ENCODE data around the gene CASK.
A peak's percentile ranks its signal among the peaks of the same experiment; 100 is the strongest.

Gene CASK

DNA sequence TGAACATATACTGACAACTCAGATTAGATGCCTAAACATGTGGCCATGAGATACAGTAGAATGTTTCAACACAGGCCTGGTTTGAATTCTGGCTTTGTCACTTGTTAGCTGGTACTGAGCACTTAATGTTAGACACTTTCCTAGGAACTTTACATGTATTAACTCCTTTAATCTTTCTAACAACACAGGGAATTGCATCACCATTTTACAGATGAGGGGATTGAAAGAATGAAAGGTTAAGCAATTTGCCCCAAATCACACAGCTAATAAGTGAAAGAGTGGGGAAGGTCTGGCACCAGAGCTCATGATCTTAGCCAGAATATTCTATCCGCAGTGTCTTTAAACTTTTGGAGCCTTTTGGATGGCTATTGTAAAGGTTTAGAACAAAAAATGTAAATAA lies 380.3 kb downstream of the CASK start:
- Mint-ChIP-seq H3K36me3 (ENCODE audit: low read depth) (peaks cover 38% of the 10 kb centered on the region), H3K4me1 (no peaks in the 10 kb centered on the region), H3K4me3 (no peak overlapping the region), H3K9me3 (peaks cover 13% of the 10 kb centered on the region), H3K27ac (peak overlapping the region; percentile 34), H3K27me3 (ENCODE audit: low read depth, poor library complexity) (no peaks in the 10 kb centered on the region)
- DNase-seq = no peak
- TF ChIP-seq, protein P1, sequence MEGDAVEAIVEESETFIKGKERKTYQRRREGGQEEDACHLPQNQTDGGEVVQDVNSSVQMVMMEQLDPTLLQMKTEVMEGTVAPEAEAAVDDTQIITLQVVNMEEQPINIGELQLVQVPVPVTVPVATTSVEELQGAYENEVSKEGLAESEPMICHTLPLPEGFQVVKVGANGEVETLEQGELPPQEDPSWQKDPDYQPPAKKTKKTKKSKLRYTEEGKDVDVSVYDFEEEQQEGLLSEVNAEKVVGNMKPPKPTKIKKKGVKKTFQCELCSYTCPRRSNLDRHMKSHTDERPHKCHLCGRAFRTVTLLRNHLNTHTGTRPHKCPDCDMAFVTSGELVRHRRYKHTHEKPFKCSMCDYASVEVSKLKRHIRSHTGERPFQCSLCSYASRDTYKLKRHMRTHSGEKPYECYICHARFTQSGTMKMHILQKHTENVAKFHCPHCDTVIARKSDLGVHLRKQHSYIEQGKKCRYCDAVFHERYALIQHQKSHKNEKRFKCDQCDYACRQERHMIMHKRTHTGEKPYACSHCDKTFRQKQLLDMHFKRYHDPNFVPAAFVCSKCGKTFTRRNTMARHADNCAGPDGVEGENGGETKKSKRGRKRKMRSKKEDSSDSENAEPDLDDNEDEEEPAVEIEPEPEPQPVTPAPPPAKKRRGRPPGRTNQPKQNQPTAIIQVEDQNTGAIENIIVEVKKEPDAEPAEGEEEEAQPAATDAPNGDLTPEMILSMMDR (IDR thresholded peaks at IDR 0.05) = no peak

DNA sequence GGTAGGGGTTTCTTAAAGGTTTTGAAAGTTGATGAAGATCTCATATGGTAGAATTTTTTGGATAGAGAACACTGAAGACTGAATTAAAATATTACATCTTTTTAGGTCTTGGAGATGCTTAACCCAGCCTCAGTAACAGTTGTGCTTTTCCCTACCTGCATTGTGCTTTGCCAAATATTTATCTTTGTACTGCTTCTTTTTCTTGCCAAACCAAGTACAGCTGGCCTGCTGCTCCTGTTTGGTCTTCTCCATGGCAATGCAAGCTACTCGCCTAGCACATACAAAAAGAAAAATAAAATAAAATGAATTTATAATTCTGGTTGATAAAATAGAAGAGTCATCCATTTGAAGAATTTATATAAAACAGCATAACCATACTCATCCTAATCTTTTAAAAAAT lies 380.8 kb downstream of the CASK start:
- Mint-ChIP-seq H3K9me3 (peaks cover 13% of the 10 kb centered on the region), H3K27me3 (ENCODE audit: low read depth, poor library complexity) (no peaks in the 10 kb centered on the region), H3K4me3 (no peak overlapping the region), H3K27ac (peak overlapping the region; percentile 11), H3K4me1 (no peaks in the 10 kb centered on the region), H3K36me3 (ENCODE audit: low read depth) (peaks cover 38% of the 10 kb centered on the region)
- TF ChIP-seq, protein P1 (IDR thresholded peaks at IDR 0.05) = no peak
- DNase-seq = no peak

DNA sequence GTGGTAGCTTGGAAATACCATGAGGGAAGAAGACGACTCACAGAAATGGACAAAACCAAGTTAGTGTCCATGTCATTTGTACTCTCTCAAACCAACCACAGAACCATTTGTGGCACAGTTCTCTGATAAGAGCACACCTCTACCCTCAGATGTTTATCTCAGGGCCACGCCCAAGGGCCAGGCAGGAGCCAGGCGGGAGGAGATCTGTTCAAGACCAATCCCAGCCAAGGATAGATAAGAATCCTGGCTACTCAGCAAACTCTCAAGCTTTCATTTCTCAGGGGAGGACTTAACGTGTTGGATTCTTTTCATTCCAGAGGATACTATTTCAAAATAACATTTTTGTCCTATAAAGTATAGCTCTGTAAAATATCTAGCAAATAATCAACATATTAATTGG lies 381.2 kb downstream of the CASK start:
- Mint-ChIP-seq H3K4me1 (no peaks in the 10 kb centered on the region), H3K27ac (peak overlapping the region; percentile 11), H3K9me3 (peaks cover 10% of the 10 kb centered on the region), H3K36me3 (ENCODE audit: low read depth) (peaks cover 34% of the 10 kb centered on the region), H3K4me3 (no peak overlapping the region), H3K27me3 (ENCODE audit: low read depth, poor library complexity) (no peaks in the 10 kb centered on the region)
- no peak for DNase-seq
- TF ChIP-seq, protein P1 (IDR thresholded peaks at IDR 0.05) = no peak

DNA sequence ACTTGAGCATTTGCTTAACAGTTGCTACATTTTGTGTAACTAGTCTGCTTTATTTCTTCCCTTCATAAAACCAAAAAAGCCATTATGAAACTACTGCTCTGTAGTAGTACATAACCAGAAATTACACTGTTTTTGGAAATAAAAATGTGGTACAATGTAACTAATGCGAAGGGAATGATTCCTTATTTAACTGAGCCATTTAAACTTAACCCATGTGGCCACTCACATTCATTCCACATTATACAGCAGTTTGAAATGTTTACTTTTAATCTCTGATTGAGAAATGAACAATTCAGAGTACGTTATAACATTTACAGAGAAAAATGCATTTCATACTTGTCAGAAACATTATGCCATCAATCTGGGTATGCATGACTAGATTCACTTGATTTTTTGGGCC lies 382.0 kb downstream of the CASK start:
- Mint-ChIP-seq H3K4me3 (no peak overlapping the region), H3K4me1 (no peaks in the 10 kb centered on the region), H3K9me3 (peaks cover 9% of the 10 kb centered on the region), H3K36me3 (ENCODE audit: low read depth) (peaks cover 32% of the 10 kb centered on the region), H3K27me3 (ENCODE audit: low read depth, poor library complexity) (no peaks in the 10 kb centered on the region), H3K27ac (no peak overlapping the region)
- TF ChIP-seq, protein P1 (IDR thresholded peaks at IDR 0.05) = no peak
- DNase-seq = no peak

DNA sequence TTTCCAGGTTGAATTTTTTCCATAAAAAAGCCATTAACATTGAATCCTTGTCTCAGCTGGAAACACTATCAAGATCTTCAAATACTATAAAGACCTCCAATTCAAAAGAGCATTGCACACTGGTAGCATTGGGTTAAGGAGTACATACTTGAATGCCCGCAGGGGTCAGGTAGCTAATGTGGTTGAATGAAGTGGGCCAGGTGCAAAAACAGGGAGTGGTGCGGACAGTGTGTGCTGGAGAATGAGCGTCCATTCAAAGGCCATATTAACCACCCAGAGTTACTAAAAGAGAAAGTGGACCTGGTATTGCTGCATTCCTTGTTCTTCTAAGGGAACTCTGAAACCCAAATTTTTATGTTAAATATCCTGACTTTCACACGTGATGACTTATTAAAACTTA lies 384.6 kb downstream of the CASK start:
- Mint-ChIP-seq H3K27ac (no peak overlapping the region), H3K9me3 (peaks cover 3% of the 10 kb centered on the region), H3K27me3 (ENCODE audit: low read depth, poor library complexity) (no peaks in the 10 kb centered on the region), H3K4me3 (no peak overlapping the region), H3K4me1 (no peaks in the 10 kb centered on the region), H3K36me3 (ENCODE audit: low read depth) (peaks cover 19% of the 10 kb centered on the region)
- DNase-seq = no peak
- TF ChIP-seq, protein P1 (IDR thresholded peaks at IDR 0.05) = no peak

DNA sequence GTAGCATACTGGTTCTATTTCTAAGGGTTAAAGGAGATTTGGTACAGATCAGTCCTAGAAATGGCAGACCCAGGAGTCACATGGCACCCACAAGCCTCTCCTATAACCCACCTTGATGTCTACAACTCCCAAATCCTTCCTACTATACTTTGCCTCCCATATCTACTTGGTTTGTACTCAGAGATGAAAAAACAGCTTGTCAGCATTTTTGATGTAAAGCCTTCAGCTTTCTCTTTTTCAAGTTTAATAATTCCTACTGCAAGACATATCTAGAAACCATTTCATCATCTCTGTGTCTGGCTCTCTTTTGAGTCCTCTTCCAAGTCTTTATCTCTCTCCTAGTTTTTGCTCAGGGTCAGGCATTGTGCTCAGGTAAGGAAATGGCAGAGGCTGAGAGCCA lies 393.3 kb downstream of the CASK start:
- Mint-ChIP-seq H3K36me3 (ENCODE audit: low read depth) (peaks cover 16% of the 10 kb centered on the region), H3K4me3 (no peak overlapping the region), H3K9me3 (no peaks in the 10 kb centered on the region), H3K4me1 (peaks cover 18% of the 10 kb centered on the region), H3K27me3 (ENCODE audit: low read depth, poor library complexity) (no peaks in the 10 kb centered on the region), H3K27ac (no peak overlapping the region)
- TF ChIP-seq, protein P1 (IDR thresholded peaks at IDR 0.05) = no peak
- no peak for DNase-seq
